Cardiac ventricle fibroblast (primary cell): ENCODE results near the gene RNF186. TPM values are rescaled to one million over a fixed set of nuclear protein-coding genes. Genes with fewer than 3 reads are reported as not detected.

Experiments
- total RNA-seq: library from RNA; depleted of rRNA; stranded (reverse); fragments of >200 nt; gene quantifications from 2 replicates; pipeline ENCODE4 v1.2.3, GENCODE V29; 2015

Gene RNF186
- not detected in 2 replicates for total RNA-seq

GRCh38 chr1:19814681-19815503 lies at the start of gene RNF186:
TSS of gene RNF186 (minus strand) at chr1:19815283. CDS start at chr1:19815101, 182 bp downstream.

GRCh38 chr1:19799230-19800075 lies 15.6 kb downstream of the RNF186 start, which contains the start of gene TMCO4:
TSS of gene TMCO4 (minus strand) at chr1:19799916. CDS start at chr1:19780758, 19,158 bp downstream.

Other genes starting within 250 kb of the RNF186 start
- 98.7 and 113 TPM in 2 replicates for gene NBL1, start 171.0 kb downstream of the RNF186 start, total RNA-seq
- gene HTR6, start 150.4 kb downstream of the RNF186 start, total RNA-seq = not detected in 2 replicates
- gene TMCO4, start 15.4 kb downstream of the RNF186 start, total RNA-seq = 12.0 and 16.8 TPM in 2 replicates
- 1.9 and 4.8 TPM in 2 replicates for gene OTUD3, start 67.1 kb upstream of the RNF186 start, total RNA-seq
- gene PLA2G2E, start 108.3 kb upstream of the RNF186 start, total RNA-seq = not detected in 2 replicates
- gene PLA2G2A, start 164.3 kb upstream of the RNF186 start, total RNA-seq = 4.4 and 8.4 TPM in 2 replicates